GM21447 (cell line): Measurements from ENCODE around the gene AZGP1.
"Not testable (repeated sequence)": the region's sequence is repeated elsewhere in the genome, so short reads cannot be mapped to it uniquely, and the experiment has no call there.

ENCODE experiments used
- ATAC-seq: cut with Tn5 transposase; IDR thresholded peaks from one replicate; pipeline ENCODE4 v1.9.1; 2021; ENCODE audit not compliant: unreplicated experiment

AZGP1 gene

GRCh38 chr7:99975782-99976521, at the start of gene AZGP1:
TSS of gene AZGP1 (minus strand) at chr7:99976031. CDS start at chr7:99976020, 11 bp downstream.
- ATAC-seq: no peak

- ATAC-seq: no peak
These were observed 48.3 kb upstream of the AZGP1 start for GRCh38 chr7:100024020-100024619.

DNA sequence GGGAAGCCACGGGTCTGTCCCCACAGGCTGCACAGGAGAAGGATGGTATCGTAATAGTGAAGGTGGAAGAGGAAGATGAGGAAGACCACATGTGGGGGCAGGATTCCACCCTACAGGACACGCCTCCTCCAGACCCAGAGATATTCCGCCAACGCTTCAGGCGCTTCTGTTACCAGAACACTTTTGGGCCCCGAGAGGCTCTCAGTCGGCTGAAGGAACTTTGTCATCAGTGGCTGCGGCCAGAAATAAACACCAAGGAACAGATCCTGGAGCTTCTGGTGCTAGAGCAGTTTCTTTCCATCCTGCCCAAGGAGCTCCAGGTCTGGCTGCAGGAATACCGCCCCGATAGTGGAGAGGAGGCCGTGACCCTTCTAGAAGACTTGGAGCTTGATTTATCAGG, 47.7 kb upstream of the AZGP1 start:
- ATAC-seq: no peak

- no peak for ATAC-seq
These were observed 46.8 kb upstream of the AZGP1 start for GRCh38 chr7:100022621-100023020.

GRCh38 chr7:100021297-100021696, 45.5 kb upstream of the AZGP1 start:
- ATAC-seq: no peak

DNA sequence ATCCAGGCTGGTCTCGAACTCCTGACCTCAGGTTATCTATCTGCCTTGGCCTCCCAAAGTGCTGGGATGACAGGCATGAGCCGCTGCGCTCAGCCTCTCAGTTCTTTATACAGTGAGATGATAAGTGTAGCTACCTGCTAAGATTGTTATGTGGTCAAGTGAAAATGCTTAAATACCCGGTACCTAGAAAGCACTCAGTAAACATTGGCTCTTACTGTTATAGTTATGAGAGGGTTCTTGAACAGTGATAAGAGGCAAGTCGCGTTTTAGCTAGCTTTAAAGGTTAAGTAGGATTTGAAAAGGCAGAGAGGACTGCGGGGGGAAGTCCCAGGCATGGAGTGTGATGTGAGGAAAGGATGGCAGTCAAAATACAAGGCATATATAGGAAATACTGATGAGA, 44.1 kb upstream of the AZGP1 start:
- ATAC-seq: no peak

- no peak for ATAC-seq
These were observed 42.0 kb upstream of the AZGP1 start for GRCh38 chr7:100017875-100018274.

DNA sequence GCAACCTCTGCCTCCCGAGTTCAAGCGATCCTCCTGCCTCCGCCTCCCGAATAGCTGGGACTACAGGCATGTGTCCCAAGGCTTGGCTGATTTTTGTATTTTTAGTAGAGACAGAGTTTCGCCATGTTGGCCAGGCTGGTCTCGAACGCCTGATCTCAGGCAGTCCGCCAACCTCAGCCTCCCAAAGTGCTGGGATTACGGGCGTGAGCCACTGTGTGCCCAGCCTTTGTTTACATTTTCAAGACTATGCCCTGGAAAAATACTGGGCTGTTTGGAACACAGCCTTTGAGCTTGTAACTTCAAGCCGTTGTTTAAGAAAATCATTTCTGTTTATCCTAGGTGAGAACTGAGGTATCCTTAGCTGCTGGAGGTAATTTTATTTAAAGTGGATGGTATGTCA, 41.5 kb upstream of the AZGP1 start:
- no peak for ATAC-seq

DNA sequence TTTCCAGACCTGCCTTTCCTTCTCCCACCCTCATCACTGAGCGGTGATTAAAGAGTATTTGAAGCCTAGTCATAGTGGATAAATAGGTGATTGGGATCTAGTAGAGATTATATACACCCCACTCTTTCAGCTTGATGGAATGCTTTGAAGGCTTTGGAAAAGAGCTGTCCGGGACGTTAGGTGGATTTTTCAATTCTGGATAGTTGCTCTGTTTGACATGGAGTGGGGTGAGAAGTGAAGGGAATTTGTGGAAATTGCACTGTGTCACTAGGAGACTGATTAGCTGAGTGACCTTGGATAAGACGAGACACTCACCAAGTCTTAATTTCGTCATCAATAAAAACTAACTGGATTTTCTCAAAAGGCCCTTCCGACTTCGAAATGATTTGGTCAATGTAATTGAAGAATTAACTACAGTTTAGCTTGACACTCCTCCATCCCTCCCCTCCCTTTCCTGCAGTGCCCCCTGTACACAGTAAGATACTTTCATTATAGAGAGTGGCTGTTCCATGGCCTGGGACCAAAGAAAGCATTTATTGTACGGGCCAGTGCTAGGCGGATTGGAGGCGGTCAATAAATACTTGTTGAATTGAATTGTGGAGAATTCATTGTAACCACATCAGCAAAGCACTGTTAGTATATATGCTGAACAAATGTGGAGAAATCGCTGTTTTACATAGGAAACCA, 40.5 kb upstream of the AZGP1 start:
- ATAC-seq: no peak

GRCh38 chr7:100015232-100016214, 39.7 kb upstream of the AZGP1 start, which contains the start of gene ZKSCAN1:
TSS of gene ZKSCAN1 (plus strand) at chr7:100015596. CDS start at chr7:100023507, 7,911 bp downstream.
- peak; percentile 93 for ATAC-seq

DNA sequence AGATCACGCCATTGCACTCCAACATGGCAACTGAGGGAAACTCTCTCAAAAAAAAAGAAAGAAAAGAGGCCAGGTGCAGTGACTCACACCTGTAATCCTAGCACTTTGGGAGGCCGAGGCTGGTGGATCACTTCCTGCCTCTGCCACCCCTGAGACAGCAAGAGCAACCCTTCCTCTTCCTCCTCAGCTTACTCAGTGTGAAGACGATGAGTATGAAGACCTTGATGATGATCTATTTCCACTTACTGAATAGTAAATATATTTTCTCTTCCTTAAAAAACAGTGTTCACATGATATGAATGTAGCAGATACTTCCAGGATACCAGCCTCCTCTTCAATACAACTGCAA, 37.5 kb upstream of the AZGP1 start:
- ATAC-seq: no peak

GRCh38 chr7:100012385-100013327, 36.8 kb upstream of the AZGP1 start:
- not testable (repeated sequence) for ATAC-seq

DNA sequence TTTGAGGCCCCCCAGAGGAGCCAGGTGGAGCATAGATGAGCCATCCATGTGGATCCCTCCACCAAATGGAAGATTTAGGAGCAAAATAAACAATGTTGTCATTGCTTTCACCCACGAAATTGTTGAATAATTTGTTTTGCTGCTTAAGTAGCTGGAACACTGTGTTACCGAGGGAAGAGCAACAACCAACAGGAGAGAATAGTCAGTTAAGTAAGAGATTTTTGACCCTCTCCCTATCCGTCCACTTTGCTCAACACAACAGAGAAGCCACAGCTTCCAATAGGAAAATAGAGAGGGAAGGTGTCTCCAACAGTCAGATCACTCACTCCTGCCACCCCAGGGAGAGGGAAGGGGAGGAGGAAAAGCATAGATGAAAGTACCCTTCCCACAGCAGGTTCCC, 35.7 kb upstream of the AZGP1 start:
- no peak for ATAC-seq

GRCh38 chr7:100010901-100011300, 35.1 kb upstream of the AZGP1 start:
- no peak for ATAC-seq

GRCh38 chr7:100009952-100010351, 34.1 kb upstream of the AZGP1 start:
- ATAC-seq: not testable (repeated sequence)

- no peak for ATAC-seq
These were observed 32.7 kb upstream of the AZGP1 start for GRCh38 chr7:100008525-100008924.

DNA sequence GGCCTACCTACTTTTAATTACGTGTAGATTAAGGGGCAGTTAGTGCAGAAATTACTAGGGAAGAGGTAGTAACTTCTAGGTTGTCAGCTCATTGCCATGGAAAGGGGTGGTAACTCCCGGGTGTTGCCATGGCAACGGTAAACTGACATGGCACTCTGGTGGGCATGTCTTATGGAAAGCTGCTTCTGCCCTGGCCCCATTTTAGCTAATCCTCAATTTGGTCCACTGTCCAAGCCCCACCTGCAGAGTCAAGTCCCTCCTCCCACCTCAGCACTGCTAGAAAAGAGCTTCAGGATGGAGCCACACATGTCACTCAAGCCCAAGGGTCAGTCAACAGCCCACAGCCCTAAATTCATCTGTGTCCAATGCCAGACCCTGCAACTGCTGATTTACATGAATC, 32.1 kb upstream of the AZGP1 start:
- no peak for ATAC-seq

DNA sequence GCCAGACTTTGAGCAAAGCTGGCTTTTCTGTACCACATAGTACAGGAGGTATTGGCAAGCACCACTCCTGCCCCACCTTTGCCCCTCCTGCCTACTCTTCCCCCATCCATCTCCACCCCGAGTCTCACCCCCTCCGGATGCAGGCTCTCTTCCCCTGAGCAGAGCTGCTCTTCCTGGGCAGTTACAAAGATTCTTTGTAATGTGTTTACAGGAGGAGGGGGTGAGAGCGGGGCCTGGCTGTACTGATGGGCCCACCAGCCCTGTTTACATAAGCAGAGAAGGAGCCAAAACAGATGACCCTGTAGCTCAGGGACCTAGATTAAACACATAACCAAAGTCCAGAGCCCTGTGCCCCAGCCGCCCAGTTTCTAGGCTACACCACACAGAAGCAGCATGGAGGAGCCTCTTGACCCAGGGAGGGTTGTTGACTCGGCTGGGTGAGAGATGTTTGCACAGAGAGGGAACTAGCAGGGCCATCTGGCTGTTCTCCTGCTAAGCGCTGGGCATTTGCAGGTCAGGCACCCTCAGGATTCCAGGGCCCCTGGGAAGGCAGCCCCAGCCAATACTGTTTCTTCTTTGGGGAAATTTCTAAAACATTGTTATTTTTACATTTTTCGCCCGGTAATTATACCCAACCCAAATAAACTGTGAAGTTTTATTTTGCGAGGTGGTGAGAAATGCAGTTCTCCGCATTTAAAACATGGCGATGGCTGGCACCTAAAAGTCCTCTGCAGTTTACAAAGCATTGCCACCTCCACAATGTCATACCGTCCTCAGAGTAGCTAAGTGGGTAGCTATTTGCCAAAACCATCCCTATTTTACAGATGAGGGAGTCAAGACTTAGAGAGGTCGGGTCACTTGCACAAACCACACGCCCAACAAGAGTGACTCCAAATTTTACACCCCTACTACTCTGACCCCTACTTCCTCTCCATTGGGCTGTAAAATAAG, 28.2 kb upstream of the AZGP1 start:
- no peak for ATAC-seq

GRCh38 chr7:100000239-100000638, 24.4 kb upstream of the AZGP1 start:
- ATAC-seq: no peak
